NCI-H128 (cell line): ENCODE data around the gene RALGAPA2.

ENCODE experiments used
- DNase-seq: peaks from one replicate; lab custom pipeline; 2025; ENCODE audit not compliant: unreplicated experiment; lab: John Stamatoyannopoulos, UW

The RALGAPA2 gene

GRCh38 chr20:20685635-20686034, 26.8 kb downstream of the RALGAPA2 start:
- no peak for DNase-seq

DNA sequence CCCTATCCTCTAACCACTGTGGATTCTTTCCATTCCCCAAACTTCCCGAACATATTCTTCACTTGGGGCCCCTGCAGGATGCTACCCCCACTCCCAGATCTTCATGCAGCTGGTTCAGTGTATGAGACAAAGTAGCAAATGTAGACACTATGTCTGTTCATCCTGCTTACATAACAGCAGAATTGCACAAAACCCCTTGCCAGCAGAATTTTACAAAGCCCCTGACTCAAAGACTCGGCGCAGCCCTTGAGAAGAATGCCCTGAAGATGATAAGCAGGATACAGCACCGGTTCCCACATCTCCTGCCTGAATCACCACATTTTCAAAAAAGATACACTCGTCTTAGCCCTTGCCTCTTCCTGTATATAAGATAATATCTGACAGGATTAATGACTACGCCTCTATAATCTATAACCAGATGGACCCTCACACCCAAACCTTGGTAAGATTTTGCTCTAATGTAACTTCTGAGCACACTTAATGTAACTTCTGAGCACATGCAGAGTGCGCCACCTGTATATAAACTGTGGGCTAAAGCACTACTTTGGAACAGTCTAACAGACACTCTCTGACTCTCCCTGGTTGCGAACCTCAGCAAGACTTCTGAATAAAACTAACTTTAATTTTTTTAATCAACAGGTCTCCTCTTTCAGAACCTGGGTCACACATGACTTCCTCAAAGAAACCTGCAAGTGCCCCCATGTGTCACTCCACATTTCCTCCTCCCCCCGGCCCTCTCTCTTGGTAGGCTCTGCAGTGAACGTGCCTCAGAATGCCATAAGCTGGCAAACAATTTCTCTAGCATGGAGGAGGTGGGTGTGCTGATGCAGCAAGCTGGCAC, 28.7 kb downstream of the RALGAPA2 start:
- DNase-seq: no peak

DNA sequence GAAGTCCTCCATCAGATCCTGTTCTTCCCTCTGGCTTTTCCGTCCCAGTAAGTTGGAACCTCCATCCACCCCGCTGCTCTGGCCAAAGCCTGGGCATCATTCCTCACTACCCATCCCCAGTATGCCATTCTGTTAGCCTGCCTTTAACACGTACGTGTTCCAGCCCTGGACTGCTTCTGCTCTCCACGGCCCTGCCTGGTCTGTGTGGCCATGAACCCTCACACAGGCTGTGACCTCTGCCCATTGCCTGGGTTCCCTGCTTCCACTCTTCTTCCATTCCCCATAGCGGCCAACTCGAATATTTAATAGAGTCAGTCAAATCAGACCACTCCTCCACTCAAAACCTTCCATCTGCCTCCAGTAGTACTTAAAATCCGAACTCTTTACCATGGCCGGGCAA, 29.4 kb downstream of the RALGAPA2 start:
- no peak for DNase-seq

DNA sequence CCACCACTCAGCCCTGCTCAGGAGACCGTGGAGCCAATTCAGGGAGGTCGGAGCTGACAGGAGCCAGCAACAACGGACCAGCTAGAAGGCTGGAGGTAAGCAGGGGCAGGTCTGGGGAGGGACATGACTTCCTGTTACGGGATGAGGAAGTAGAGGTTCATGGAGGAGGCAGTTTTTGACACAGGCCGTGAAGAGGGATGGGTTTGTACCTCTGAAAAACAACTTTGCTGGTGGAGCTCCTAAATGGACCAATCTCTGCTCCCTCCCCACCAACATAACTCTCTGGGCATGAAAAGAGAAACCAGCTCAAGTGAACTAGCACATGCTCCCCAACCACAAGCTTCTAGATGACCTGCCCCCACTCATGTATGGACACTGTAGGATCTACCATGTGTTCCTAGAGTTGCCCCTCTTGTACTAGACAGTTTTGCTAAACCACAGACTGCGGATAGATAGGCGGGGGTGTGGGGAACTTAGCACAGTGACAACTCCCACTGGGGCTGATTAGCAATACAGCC, 31.4 kb downstream of the RALGAPA2 start:
- no peak for DNase-seq

GRCh38 chr20:20679316-20679715, 33.1 kb downstream of the RALGAPA2 start:
- no peak for DNase-seq

GRCh38 chr20:20677186-20677585, 35.3 kb downstream of the RALGAPA2 start:
- DNase-seq: no peak

DNA sequence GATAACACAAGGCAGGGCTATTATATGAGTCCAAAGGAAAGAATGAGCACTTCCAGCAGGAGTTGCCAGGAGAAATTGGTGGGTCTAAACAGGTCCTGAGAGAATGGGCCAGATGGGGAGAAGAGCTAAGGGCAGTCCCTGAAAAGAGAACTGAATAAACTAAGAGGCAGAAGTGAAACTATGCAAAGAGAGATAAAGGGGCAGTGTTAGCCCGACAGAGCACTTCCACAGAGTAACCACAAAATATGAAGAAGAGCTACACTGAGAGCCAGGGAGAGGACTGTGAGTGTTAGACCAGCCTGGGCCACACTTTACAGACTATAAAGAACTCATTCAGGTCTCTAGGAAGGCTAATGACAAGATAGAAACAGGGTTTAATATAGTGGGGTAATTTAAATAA, 43.8 kb downstream of the RALGAPA2 start:
- no peak for DNase-seq

DNA sequence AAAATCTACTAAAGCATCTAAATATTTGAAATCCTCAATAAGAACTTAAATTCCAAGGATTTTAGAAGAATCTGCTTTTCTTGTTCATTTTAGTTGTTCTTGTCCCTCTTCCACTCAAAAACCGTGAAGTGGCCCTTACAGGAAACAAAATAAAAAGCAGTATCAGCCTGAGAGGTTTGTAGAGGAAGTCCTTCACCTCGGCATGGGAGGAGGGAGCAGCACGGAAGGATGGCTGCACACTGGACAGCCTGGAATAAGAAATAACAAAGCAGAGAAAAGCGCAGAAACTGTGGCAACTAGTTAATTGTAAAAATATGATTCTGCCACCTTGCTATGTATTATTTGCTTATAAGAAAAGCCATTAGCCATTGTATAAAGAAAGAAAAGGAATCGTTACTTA, 46.1 kb downstream of the RALGAPA2 start:
- no peak for DNase-seq

DNA sequence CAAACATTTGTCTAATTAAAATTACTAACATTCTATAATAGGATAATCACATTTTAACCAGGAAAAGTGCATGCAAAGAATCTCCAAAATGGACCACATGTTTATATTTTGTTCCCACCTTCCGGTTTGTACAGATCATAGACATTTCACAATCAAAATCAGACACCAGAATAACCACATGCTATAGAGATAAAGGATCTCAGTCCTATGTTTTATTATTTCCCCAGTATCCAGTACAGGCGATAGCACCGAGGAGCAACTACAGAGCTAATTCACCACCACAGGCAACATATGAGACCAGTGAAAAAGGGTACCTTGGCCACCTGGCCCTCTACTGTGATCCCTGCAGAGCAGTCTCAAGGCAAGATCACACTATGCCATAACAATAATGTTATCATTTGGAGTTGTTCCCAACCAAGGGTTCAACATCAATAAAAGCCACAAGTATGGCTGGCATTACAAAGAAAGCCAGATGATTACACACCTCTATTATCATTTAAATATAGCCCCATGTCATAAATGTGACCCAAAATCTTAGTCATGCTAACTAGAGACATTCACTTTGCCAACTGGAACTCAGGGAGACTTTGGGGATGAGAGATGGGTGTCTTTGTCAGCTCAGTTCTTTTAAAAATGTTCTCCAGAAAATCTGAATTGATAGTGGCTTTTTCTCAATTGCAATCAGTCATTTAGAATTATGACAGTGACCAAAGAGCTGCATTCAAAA, 46.7 kb downstream of the RALGAPA2 start:
- DNase-seq: no peak

- no peak for DNase-seq
Observed at GRCh38 chr20:20664795-20665589, 47.5 kb downstream of the RALGAPA2 start.

DNA sequence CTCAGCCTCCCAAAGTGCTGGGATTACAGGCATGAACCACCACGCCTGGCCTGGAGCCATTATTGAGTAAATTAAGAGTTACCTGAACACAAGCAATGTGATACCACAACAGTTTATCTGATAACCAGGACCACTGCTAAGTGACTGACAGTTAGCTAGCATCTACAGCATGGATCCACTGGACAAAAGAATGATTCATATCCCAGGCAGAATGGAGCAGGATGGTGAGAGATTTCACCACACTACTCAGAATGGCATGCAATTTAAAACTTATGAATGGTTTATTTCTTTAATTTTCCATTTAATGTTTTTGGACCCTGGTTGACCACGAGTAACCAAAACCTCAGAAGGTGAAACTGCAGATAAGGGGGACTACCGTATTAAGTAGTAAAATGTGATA, 48.6 kb downstream of the RALGAPA2 start:
- DNase-seq: no peak

- no peak for DNase-seq
Observed at GRCh38 chr20:20658871-20659431, 53.5 kb downstream of the RALGAPA2 start.

DNA sequence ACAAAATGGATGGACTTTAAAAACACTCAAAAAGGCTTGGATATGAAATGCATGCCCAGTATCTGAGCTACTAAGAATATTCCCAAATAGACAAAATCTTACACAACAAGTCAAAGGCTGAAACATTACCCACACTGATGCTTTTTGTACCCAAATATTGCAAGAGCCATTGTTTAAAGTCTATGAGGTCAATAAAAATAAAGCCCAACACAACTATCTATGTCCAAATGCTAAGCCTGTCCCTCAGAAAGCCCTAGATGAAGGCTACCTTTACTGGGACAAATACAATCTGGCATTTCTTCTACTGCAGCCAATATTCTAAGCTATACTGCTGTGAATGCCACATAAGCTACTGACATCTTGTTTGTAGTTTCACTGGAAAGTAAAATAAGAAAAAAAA, 54.3 kb downstream of the RALGAPA2 start:
- DNase-seq: no peak

DNA sequence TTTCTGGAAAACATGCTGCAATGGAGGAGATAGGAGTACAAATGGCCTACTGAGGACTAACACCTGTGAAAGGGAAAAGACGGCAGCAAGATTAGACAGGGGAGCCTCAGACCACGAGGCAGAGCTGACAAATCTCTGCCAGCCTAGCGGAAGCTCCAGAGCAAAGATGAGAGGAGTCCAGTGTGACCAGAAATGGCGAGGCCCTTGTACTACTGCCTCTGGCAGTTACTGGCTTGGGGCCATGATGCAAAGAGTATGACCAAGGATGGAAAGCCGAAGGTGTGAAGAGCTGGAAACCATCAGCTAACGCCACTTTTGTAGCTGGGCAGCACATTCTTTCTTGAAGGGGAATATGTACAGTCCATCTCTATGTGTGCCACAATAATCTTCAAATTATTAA, 55.4 kb downstream of the RALGAPA2 start:
- DNase-seq: no peak

GRCh38 chr20:20655883-20656282, 56.6 kb downstream of the RALGAPA2 start:
- DNase-seq: no peak

DNA sequence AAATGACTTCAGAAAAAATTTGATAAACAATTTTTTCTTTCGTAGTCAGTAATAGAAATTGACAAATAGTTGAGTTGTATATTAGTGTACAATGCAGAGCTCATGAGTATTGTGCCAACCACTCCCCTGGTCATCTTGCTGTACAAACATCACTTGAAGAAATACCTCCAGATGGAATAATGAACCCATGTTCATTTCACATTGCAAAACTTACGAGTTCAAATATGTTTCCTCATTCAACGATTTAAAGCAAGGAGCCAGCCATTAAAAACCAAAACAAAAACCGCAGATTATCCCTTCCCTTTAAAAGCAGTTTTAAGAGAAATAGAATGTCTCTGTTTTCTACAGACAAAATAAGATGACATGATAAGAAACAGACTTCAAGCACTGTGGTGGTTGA, 62.5 kb downstream of the RALGAPA2 start:
- DNase-seq: no peak

DNA sequence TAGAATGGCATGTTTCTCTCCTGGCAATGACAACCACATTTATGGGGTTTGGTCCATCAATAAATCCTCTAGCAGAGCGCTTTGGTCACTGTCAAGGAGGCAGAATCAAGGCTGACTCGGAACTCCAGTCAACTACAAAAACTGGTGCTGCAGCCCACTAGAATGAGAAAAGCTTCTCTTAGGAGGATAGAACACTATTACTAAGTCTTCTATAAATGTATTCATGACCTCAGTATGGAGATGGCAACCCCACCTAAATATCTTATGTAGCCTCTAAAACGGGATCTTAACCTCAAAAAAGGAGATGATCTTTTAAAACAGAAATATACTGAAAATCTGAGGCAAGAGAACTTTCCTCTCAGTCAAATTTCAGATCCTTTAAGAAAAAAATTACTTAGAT, 68.5 kb downstream of the RALGAPA2 start:
- no peak for DNase-seq

DNA sequence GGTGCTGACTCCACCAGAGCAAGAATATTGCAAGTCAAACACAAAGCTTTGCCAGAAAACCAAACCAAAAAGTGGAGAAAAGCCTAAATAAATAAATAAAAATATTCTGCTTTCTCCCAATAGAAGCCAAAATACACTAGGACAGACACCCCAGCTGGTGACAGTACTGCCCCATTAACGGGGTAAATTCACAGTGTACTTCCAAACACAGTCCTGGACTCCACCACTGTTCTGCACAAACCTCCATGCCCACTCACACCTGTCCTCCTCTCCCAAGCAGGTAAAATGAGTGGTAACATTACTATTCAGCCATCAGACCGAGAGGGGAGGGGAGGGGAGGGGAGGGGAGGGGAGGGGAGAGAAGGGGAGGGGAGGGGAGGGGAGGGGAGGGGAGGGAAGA, 70.7 kb downstream of the RALGAPA2 start:
- DNase-seq: no peak

DNA sequence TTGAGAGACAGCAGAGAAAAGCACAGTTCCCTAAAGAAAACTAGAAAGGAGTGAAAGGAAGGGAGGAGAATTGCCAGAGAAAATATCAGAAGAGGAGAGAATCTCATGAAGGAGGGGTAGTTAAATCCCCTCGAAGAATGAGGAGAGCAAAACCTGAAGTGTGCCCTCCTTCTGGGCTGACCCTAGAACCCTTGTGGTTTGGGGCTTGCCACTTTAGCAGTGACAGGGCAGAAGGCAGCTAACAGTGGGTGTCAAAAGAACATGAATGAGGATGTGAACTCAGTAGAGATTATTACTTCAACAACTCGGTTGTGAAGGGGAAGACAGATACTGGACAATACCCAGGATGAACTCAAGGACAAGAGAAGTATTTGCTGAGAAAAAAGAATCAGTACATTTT, 73.6 kb downstream of the RALGAPA2 start:
- DNase-seq: no peak

DNA sequence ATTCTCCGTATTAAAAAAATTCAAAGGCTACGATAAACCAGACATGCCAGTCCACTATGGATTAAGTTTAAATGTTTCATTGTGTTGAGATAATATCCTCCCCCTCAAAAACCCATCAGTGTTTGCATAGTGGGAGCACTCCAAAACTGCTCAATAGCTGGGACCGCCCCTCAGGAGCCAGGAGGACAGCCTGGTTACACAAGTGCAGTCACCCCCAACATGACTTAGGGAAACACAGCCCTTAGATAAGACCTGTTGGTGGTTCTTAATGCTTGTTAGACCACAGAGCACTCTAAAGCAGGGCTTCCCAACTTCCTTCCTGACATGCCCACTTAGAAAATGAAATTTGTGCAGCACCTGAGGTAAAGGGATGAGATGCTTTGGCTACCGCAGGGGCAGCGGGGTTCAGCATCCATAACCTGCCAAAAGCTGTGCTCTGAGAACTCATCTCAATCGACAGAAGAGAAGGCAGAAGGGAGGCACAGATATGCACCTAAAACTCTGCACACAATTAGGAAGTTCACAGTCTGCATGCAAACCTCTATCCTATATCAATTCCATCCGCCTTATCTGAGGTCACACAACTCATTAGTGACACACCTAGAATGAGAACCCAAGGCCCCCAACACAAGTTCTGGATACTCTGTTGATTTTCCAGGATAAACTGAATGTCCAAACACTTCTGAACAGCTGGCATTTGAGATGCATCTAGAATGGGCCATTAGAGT, 74.3 kb downstream of the RALGAPA2 start:
- DNase-seq: no peak

DNA sequence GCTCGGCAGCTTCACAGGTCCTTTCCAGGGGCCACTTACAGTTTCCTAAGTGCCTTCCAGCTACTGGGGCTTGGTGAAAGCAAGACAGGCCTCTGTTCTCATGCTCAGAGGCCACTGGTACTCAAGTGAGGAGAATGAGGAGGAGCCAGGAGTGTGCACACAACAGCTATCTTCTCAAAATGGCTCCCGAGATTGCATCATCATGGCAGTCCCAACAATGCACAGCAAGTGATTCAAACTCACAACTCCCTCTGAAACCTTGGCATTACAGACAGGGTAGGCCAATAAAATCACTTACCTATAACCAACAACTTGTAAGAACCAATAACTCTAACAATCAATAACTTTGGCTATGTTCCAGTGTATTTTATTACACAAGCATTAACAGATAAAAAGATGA, 77.4 kb downstream of the RALGAPA2 start:
- DNase-seq: no peak
